Measurements from ENCODE around the gene PLB1.

DNA sequence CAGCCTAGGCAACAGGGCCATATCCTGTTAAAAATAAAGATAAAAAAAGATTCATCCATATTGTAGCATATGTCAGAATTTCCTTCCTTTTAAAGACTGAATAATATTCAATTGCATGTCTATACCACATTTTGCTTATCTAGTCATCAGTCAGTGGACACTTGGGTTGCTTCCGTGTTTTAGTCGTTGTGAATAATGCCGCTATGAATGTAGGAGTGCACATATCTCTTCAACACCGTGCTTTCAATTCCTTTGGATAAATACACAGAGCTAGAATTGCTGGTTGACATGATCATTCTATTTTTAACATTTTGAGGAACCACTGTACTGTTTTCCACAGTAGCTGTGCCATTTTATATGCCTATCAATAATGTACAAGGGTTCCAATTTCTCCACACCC lies 14.0 kb upstream of the PLB1 start:
- TF ChIP-seq CTCF (IDR thresholded peaks at IDR 0.05; ENCODE audit: low read length), result no peak
- no peak for TF ChIP-seq EZH2 (IDR thresholded peaks at IDR 0.05; ENCODE audit: borderline replicate concordance, low read length)

Data from OCI-LY1 (cell line).